Kidney capillary endothelial cell (primary cell): Measurements from ENCODE around the gene RBM47.

ENCODE experiments used
- DNase-seq: peaks from one replicate; pipeline ENCODE4 v3.0.0-alpha.2; 2018; ENCODE audit warnings: low spot score

The RBM47 gene

GRCh38 chr4:40586729-40587128 is 42.9 kb downstream of the RBM47 start:
- DNase-seq = no peak

GRCh38 chr4:40586034-40586433 is 43.6 kb downstream of the RBM47 start:
- no peak for DNase-seq

- DNase-seq = no peak
Measured at GRCh38 chr4:40585201-40585799, 44.4 kb downstream of the RBM47 start.

GRCh38 chr4:40584517-40585141 is 45.0 kb downstream of the RBM47 start:
- no peak for DNase-seq

GRCh38 chr4:40583850-40584439 is 45.7 kb downstream of the RBM47 start:
- DNase-seq = no peak

GRCh38 chr4:40582413-40582812 is 47.3 kb downstream of the RBM47 start:
- DNase-seq = no peak

GRCh38 chr4:40581254-40582140 is 48.2 kb downstream of the RBM47 start:
- DNase-seq = no peak

GRCh38 chr4:40579983-40580382 is 49.7 kb downstream of the RBM47 start:
- no peak for DNase-seq

GRCh38 chr4:40577588-40578253 is 51.9 kb downstream of the RBM47 start:
- no peak for DNase-seq

- peak; percentile 87 for DNase-seq
Measured at GRCh38 chr4:40576651-40577480, 52.8 kb downstream of the RBM47 start.

GRCh38 chr4:40575846-40576245 is 53.8 kb downstream of the RBM47 start:
- DNase-seq = no peak

- DNase-seq = no peak
Measured at GRCh38 chr4:40573593-40574311, 55.9 kb downstream of the RBM47 start.

GRCh38 chr4:40572692-40573310 is 56.9 kb downstream of the RBM47 start:
- no peak for DNase-seq

- no peak for DNase-seq
Measured at GRCh38 chr4:40571208-40571607, 58.5 kb downstream of the RBM47 start.

- no peak for DNase-seq
Measured at GRCh38 chr4:40570348-40571077, 59.2 kb downstream of the RBM47 start.

GRCh38 chr4:40564815-40565483 is 64.7 kb downstream of the RBM47 start:
- DNase-seq = no peak

- no peak for DNase-seq
Measured at GRCh38 chr4:40564004-40564403, 65.7 kb downstream of the RBM47 start.

GRCh38 chr4:40563401-40563800 is 66.3 kb downstream of the RBM47 start:
- no peak for DNase-seq

- no peak for DNase-seq
Measured at GRCh38 chr4:40562681-40563080, 67.0 kb downstream of the RBM47 start.
